ENCODE data around the gene EYS. TPM values are rescaled to one million over a fixed set of nuclear protein-coding genes. Genes with fewer than 3 reads are reported as not detected.

The EYS gene
- total RNA-seq, 1 donor from 2014 or later, result not detected

DNA sequence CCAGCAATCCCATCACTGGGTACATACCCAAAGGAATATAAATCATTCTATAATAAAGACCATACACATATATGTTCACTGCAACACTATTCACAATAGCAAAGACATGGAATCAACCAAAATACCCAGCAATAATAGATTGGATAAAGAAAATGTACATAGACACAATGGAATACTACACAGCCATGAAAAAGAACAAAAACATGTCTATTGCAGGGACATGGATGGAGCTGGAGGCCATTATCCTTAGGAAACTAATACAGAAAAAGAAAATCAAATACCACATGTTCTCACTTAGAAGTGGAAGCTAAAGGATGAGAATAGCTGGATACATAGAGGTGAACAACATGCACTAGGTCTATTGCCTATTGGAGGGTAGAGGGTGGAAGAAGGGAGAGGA lies 1396.8 kb downstream of the EYS start:
- Histone ChIP-seq H3K4me3 (ENCODE audit: low read depth, low read length) (no peak overlapping the region), H3K27me3 (ENCODE audit: control insufficient read depth, insufficient read depth, low read length) (no peaks in the 10 kb centered on the region), H3K36me3 (ENCODE audit: control insufficient read depth, insufficient read depth, low read length) (no peaks in the 10 kb centered on the region)
- TF ChIP-seq, protein P1, sequence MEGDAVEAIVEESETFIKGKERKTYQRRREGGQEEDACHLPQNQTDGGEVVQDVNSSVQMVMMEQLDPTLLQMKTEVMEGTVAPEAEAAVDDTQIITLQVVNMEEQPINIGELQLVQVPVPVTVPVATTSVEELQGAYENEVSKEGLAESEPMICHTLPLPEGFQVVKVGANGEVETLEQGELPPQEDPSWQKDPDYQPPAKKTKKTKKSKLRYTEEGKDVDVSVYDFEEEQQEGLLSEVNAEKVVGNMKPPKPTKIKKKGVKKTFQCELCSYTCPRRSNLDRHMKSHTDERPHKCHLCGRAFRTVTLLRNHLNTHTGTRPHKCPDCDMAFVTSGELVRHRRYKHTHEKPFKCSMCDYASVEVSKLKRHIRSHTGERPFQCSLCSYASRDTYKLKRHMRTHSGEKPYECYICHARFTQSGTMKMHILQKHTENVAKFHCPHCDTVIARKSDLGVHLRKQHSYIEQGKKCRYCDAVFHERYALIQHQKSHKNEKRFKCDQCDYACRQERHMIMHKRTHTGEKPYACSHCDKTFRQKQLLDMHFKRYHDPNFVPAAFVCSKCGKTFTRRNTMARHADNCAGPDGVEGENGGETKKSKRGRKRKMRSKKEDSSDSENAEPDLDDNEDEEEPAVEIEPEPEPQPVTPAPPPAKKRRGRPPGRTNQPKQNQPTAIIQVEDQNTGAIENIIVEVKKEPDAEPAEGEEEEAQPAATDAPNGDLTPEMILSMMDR (IDR thresholded peaks at IDR 0.05; ENCODE audit: insufficient read depth, low read length, poor library complexity, severe bottlenecking), result no peak
- no peak for DNase-seq (ENCODE audit: low read depth)

DNA sequence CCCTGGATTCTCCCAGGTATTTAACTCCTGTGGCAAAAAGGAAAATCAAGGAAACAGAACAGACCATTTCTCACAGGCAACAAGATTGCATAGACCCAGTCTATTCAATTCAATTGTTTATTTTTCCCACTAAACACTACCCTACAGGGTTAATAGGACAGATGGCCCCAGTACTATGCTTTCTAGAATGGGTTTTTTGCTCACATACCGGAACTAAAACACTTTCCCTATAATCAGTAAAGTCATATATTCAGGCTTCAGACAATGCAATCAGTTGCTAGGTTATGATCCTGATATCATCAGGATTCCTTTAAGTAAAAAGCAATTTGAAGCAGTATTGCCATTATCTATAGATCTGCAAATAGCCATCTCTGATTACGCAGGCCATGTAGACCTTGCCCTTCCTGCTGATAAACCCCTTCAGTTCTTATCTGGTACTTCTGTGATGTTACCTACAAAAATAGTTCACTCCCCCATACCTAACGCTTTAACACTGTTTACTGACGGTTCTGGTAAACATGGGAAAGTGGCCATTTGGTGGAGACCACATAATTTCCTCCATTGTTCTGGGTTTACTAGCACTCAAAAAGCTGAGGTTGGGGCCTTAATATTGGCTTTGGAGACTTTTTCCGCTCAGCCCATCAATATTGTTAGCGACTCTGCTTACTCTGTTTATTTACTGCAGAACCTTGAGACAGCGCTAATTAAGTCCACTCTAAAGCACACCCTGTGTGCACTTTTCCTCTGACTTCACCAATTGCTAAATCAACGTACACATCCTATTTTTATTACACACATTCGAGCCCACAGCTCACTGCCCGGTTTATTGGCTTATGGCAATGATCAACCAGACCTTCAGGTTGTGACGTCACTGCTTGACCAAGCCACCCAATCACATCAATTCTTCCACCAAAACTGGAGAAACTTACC lies 1405.5 kb downstream of the EYS start:
- no peaks in the 10 kb centered on the region for H3K27me3 ChIP-seq (ENCODE audit: control insufficient read depth, insufficient read depth, low read length)
- DNase-seq (ENCODE audit: low read depth), result no peak
- H3K36me3 ChIP-seq (ENCODE audit: control insufficient read depth, insufficient read depth, low read length), result no peaks in the 10 kb centered on the region
- TF ChIP-seq, protein P1 (IDR thresholded peaks at IDR 0.05; ENCODE audit: insufficient read depth, low read length, poor library complexity, severe bottlenecking), result no peak
- no peak overlapping the region for H3K4me3 ChIP-seq (ENCODE audit: low read depth, low read length)

DNA sequence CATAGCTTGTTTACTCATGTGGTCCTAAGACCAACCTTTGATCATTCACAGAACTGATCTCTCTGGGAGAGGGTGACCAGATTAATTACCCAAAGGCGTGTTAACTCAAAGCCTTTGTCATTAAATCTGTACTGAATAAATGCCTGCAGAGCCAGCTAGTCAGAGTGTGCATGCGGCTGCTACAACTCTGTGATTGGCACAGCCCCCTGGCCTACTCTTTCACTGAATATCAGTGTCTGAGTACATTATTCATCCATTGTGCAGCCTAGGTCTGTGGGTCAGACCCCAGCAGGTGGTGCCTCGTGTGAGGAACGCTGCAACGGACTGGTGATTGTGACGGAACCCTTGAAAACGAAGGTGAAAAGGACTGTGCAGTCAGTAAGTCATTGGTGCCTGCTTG lies 1407.8 kb downstream of the EYS start:
- no peaks in the 10 kb centered on the region for H3K27me3 ChIP-seq (ENCODE audit: control insufficient read depth, insufficient read depth, low read length)
- H3K4me3 ChIP-seq (ENCODE audit: low read depth, low read length), result no peak overlapping the region
- no peak for DNase-seq (ENCODE audit: low read depth)
- no peaks in the 10 kb centered on the region for H3K36me3 ChIP-seq (ENCODE audit: control insufficient read depth, insufficient read depth, low read length)
- TF ChIP-seq, protein P1 (IDR thresholded peaks at IDR 0.05; ENCODE audit: insufficient read depth, low read length, poor library complexity, severe bottlenecking), result no peak

DNA sequence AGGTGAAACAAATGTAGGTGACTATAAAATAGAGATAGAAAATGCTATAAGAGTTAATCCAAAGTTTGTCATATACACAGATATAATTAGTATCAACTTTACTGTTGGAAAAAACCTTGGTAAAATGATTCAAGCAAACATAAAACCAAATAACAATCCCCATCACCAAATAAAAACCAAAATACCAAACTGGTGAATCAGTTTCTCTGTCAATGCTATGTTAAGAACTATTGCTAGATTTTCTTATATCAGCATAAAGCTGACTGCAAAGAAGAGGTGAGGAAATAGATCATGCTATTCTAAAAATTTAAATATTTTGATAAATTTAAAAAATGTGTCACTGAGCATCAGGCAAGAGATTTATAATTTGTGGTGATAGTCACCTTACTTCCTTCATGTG lies 1413.0 kb downstream of the EYS start:
- no peak overlapping the region for H3K4me3 ChIP-seq (ENCODE audit: low read depth, low read length)
- TF ChIP-seq, protein P1 (IDR thresholded peaks at IDR 0.05; ENCODE audit: insufficient read depth, low read length, poor library complexity, severe bottlenecking), result no peak
- no peak for DNase-seq (ENCODE audit: low read depth)
- H3K36me3 ChIP-seq (ENCODE audit: control insufficient read depth, insufficient read depth, low read length), result no peaks in the 10 kb centered on the region
- H3K27me3 ChIP-seq (ENCODE audit: control insufficient read depth, insufficient read depth, low read length), result no peaks in the 10 kb centered on the region

DNA sequence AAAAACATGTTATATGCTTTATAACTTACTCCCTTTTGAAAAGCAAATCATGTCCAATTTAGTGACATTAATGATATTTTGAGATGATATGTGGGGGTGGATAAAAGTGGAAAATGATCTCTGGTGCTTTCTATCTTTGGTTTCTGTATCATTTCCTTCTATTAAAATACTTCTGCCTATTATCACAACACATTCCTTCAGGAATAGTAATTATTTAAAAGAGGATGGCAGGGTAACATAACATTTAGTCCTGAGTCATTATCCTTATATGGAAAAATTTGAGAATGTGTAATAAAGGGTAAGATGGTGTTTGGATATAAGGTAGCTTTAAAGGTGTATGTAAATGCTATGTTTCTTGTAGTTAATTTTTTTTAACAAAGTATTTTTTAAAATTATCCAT lies 1413.7 kb downstream of the EYS start:
- H3K4me3 ChIP-seq (ENCODE audit: low read depth, low read length), result no peak overlapping the region
- TF ChIP-seq, protein P1 (IDR thresholded peaks at IDR 0.05; ENCODE audit: insufficient read depth, low read length, poor library complexity, severe bottlenecking), result no peak
- no peak for DNase-seq (ENCODE audit: low read depth)
- H3K36me3 ChIP-seq (ENCODE audit: control insufficient read depth, insufficient read depth, low read length), result no peaks in the 10 kb centered on the region
- no peaks in the 10 kb centered on the region for H3K27me3 ChIP-seq (ENCODE audit: control insufficient read depth, insufficient read depth, low read length)

Data from kidney epithelial cell (primary cell).